Stimulated activated naive B cell treated with anti-CD40 and anti-IgM and Interleukin-4, amounts not matched to agents 10 μg/mL and 1 μg/mL and 100 μg/mL, for 72 hours (primary cell): ENCODE results near the gene PAPPA.

Source experiments
- ATAC-seq, 2 donors: fragments of 150-1000 bp; cut with Tn5 transposase; replicated peaks; 2 replicates each; pipeline ENCODE4 v1.10.0; 2021; ENCODE audit warnings: moderate library complexity in 1 of 2
- DNase-seq: peaks from one replicate; pipeline ENCODE4 v3.0.0; 2021
- H3K27ac Mint-ChIP-seq: one replicate; pipeline ENCODE4 v1.8.0; 2022; ENCODE audit warnings: mild to moderate bottlenecking, mixed read lengths
- H3K27me3 Mint-ChIP-seq, 2 donors: one replicate each; pipeline ENCODE4 v1.8.0; 2022; ENCODE audit warnings: mixed read lengths in 2 of 2
- H3K36me3 Mint-ChIP-seq, 2 donors: one replicate each; pipeline ENCODE4 v1.8.0; 2022; ENCODE audit warnings: mixed read lengths in 2 of 2, mild to moderate bottlenecking in 1 of 2
- H3K4me1 Mint-ChIP-seq, 2 donors: one replicate each; pipeline ENCODE4 v1.8.0; 2022; ENCODE audit warnings: mixed read lengths in 2 of 2, mild to moderate bottlenecking in 1 of 2
- H3K4me3 Mint-ChIP-seq, 2 donors: one replicate each; pipeline ENCODE4 v1.8.0; 2022; ENCODE audit warnings: mild to moderate bottlenecking in 2 of 2, mixed read lengths in 2 of 2, moderate library complexity in 1 of 2
- H3K9me3 Mint-ChIP-seq, 2 donors: one replicate each; pipeline ENCODE4 v1.8.0; 2022; ENCODE audit warnings: mixed read lengths in 2 of 2, mild to moderate bottlenecking in 1 of 2

Gene PAPPA

GRCh38 chr9:116342941-116343340, 189.3 kb downstream of the PAPPA start:
- Mint-ChIP-seq H3K4me3 (no peak overlapping the region), H3K36me3 (no peaks in the 10 kb centered on the region), H3K4me1 (no peaks in the 10 kb centered on the region), H3K27ac (no peak overlapping the region), H3K27me3 (peaks cover 0 to 6% of the 10 kb centered on the region in 2 donors), H3K9me3 (peaks cover 1 to 3% of the 10 kb centered on the region in 2 donors)
- no peak for DNase-seq
- no peak for ATAC-seq

GRCh38 chr9:116344416-116344815, 190.8 kb downstream of the PAPPA start:
- DNase-seq (no peak), ATAC-seq (no peak)
- Mint-ChIP-seq H3K27ac (no peak overlapping the region), H3K4me1 (no peaks in the 10 kb centered on the region), H3K4me3 (no peak overlapping the region), H3K36me3 (no peaks in the 10 kb centered on the region), H3K27me3 (peaks cover 0 to 1% of the 10 kb centered on the region in 2 donors), H3K9me3 (peaks cover 1 to 3% of the 10 kb centered on the region in 2 donors)

GRCh38 chr9:116345393-116345792, 191.8 kb downstream of the PAPPA start:
- no peaks in the 10 kb centered on the region for H3K4me1 Mint-ChIP-seq
- H3K4me3 Mint-ChIP-seq: no peak overlapping the region
- no peaks in the 10 kb centered on the region for H3K36me3 Mint-ChIP-seq
- DNase-seq (no peak), ATAC-seq (no peak)
- H3K9me3 Mint-ChIP-seq: peaks cover 1 to 3% of the 10 kb centered on the region in 2 donors
- no peaks in the 10 kb centered on the region for H3K27me3 Mint-ChIP-seq
- H3K27ac Mint-ChIP-seq: no peak overlapping the region

GRCh38 chr9:116345817-116346216, 192.2 kb downstream of the PAPPA start:
- Mint-ChIP-seq H3K4me3 (no peak overlapping the region), H3K9me3 (peaks cover 1 to 3% of the 10 kb centered on the region in 2 donors), H3K36me3 (no peaks in the 10 kb centered on the region), H3K4me1 (no peaks in the 10 kb centered on the region), H3K27ac (no peak overlapping the region), H3K27me3 (no peaks in the 10 kb centered on the region)
- DNase-seq (no peak), ATAC-seq (no peak)

GRCh38 chr9:116349684-116350083, 196.1 kb downstream of the PAPPA start:
- Mint-ChIP-seq H3K36me3 (no peaks in the 10 kb centered on the region), H3K4me3 (no peak overlapping the region), H3K27ac (no peak overlapping the region), H3K4me1 (no peaks in the 10 kb centered on the region), H3K9me3 (peaks cover 1 to 3% of the 10 kb centered on the region in 2 donors), H3K27me3 (peaks cover 0 to 5% of the 10 kb centered on the region in 2 donors)
- DNase-seq (no peak), ATAC-seq (no peak)

- peaks cover 1 to 4% of the 10 kb centered on the region in 2 donors for H3K9me3 Mint-ChIP-seq
- no peaks in the 10 kb centered on the region for H3K4me1 Mint-ChIP-seq
- no peak overlapping the region for H3K4me3 Mint-ChIP-seq
- no peak overlapping the region for H3K27ac Mint-ChIP-seq
- H3K36me3 Mint-ChIP-seq: no peaks in the 10 kb centered on the region
- peaks cover 0 to 10% of the 10 kb centered on the region in 2 donors for H3K27me3 Mint-ChIP-seq
- DNase-seq (no peak), ATAC-seq (no peak)
Observed at GRCh38 chr9:116350213-116350612, 196.6 kb downstream of the PAPPA start.

GRCh38 chr9:116352958-116353357, 199.4 kb downstream of the PAPPA start:
- H3K9me3 Mint-ChIP-seq: peaks cover 0 to 4% of the 10 kb centered on the region in 2 donors
- H3K4me1 Mint-ChIP-seq: no peaks in the 10 kb centered on the region
- H3K4me3 Mint-ChIP-seq: no peak overlapping the region
- ATAC-seq (no peak), DNase-seq (no peak)
- H3K27me3 Mint-ChIP-seq: peaks cover 0 to 10% of the 10 kb centered on the region in 2 donors
- no peaks in the 10 kb centered on the region for H3K36me3 Mint-ChIP-seq
- no peak overlapping the region for H3K27ac Mint-ChIP-seq

GRCh38 chr9:116355153-116355921, 201.7 kb downstream of the PAPPA start:
- Mint-ChIP-seq H3K4me3 (no peak overlapping the region), H3K27me3 (peaks cover 0 to 10% of the 10 kb centered on the region in 2 donors), H3K4me1 (no peaks in the 10 kb centered on the region), H3K9me3 (peaks cover 0 to 4% of the 10 kb centered on the region in 2 donors), H3K36me3 (no peaks in the 10 kb centered on the region), H3K27ac (no peak overlapping the region)
- DNase-seq (no peak), ATAC-seq (no peak)

GRCh38 chr9:116358251-116358650, 204.7 kb downstream of the PAPPA start:
- Mint-ChIP-seq H3K4me1 (no peaks in the 10 kb centered on the region), H3K27me3 (peaks cover 0 to 6% of the 10 kb centered on the region in 2 donors), H3K36me3 (no peaks in the 10 kb centered on the region), H3K9me3 (peaks cover 3 to 4% of the 10 kb centered on the region in 2 donors), H3K27ac (no peak overlapping the region), H3K4me3 (no peak overlapping the region)
- no peak for DNase-seq
- no peak for ATAC-seq

- Mint-ChIP-seq H3K9me3 (peaks cover 1 to 3% of the 10 kb centered on the region in 2 donors), H3K36me3 (no peaks in the 10 kb centered on the region), H3K4me3 (no peak overlapping the region), H3K4me1 (no peaks in the 10 kb centered on the region), H3K27me3 (peaks cover 0 to 1% of the 10 kb centered on the region in 2 donors), H3K27ac (no peak overlapping the region)
- no peak for ATAC-seq
- no peak for DNase-seq
Observed at GRCh38 chr9:116360016-116360415, 206.4 kb downstream of the PAPPA start.

- DNase-seq: no peak
- no peaks in the 10 kb centered on the region for H3K4me1 Mint-ChIP-seq
- no peaks in the 10 kb centered on the region for H3K36me3 Mint-ChIP-seq
- no peak overlapping the region for H3K4me3 Mint-ChIP-seq
- H3K27me3 Mint-ChIP-seq: no peaks in the 10 kb centered on the region
- ATAC-seq: no peak
- H3K27ac Mint-ChIP-seq: no peak overlapping the region
- H3K9me3 Mint-ChIP-seq: peaks cover 0 to 3% of the 10 kb centered on the region in 2 donors
Observed at GRCh38 chr9:116360989-116361388, 207.4 kb downstream of the PAPPA start.

GRCh38 chr9:116361547-116361946, 208.0 kb downstream of the PAPPA start:
- ATAC-seq (no peak), DNase-seq (no peak)
- Mint-ChIP-seq H3K27ac (no peak overlapping the region), H3K4me1 (no peaks in the 10 kb centered on the region), H3K9me3 (peaks cover 0 to 3% of the 10 kb centered on the region in 2 donors), H3K27me3 (no peaks in the 10 kb centered on the region), H3K36me3 (no peaks in the 10 kb centered on the region), H3K4me3 (no peak overlapping the region)

GRCh38 chr9:116362493-116362892, 208.9 kb downstream of the PAPPA start:
- Mint-ChIP-seq H3K36me3 (no peaks in the 10 kb centered on the region), H3K4me1 (no peaks in the 10 kb centered on the region), H3K27me3 (no peaks in the 10 kb centered on the region), H3K27ac (no peak overlapping the region), H3K9me3 (peaks cover 0 to 3% of the 10 kb centered on the region in 2 donors), H3K4me3 (no peak overlapping the region)
- ATAC-seq (no peak), DNase-seq (no peak)

GRCh38 chr9:116365056-116365471, 211.5 kb downstream of the PAPPA start:
- H3K36me3 Mint-ChIP-seq: no peaks in the 10 kb centered on the region
- H3K4me3 Mint-ChIP-seq: no peak overlapping the region
- ATAC-seq: no peak
- H3K4me1 Mint-ChIP-seq: no peaks in the 10 kb centered on the region
- no peak overlapping the region for H3K27ac Mint-ChIP-seq
- peaks cover 0 to 3% of the 10 kb centered on the region in 2 donors for H3K9me3 Mint-ChIP-seq
- no peak for DNase-seq
- no peaks in the 10 kb centered on the region for H3K27me3 Mint-ChIP-seq

- no peak for DNase-seq
- Mint-ChIP-seq H3K4me1 (no peaks in the 10 kb centered on the region), H3K27ac (no peak overlapping the region), H3K36me3 (no peaks in the 10 kb centered on the region), H3K4me3 (no peak overlapping the region), H3K9me3 (peaks cover 0 to 3% of the 10 kb centered on the region in 2 donors), H3K27me3 (no peaks in the 10 kb centered on the region)
- ATAC-seq: no peak
Observed at GRCh38 chr9:116366241-116366640, 212.7 kb downstream of the PAPPA start.
